Activated CD4-positive, alpha-beta memory T cell treated with anti-CD3 and anti-CD28 coated beads, Interleukin-2, amount 10 ng/mL, durations not matched to agents 7 days and 5 days (primary cell): ENCODE data around the gene MON1A. TPM values are rescaled to one million over a fixed set of nuclear protein-coding genes. Genes with fewer than 3 reads are reported as not detected.

Experiments used
- CTCF ChIA-PET: fragments of 350-600 bp; sonication (Branson Sonifier 250); formaldehyde crosslinking; loops from one replicate; lab custom pipeline; 2021; ENCODE audit warnings: antibody characterized with exemption, inconsistent platforms; lab: Charles Lee
- POLR2A ChIA-PET: fragments of 350-600 bp; sonication (Branson Sonifier 250); formaldehyde crosslinking; loops from one replicate; lab custom pipeline; 2021; ENCODE audit warnings: antibody characterized with exemption; lab: Charles Lee
- DNase-seq: peaks from one replicate; pipeline ENCODE4 v3.0.0-alpha.2; 2020
- H3K27ac Mint-ChIP-seq: one replicate; pipeline ENCODE4 v1.8.0; 2021; ENCODE audit warnings: mild to moderate bottlenecking, mixed read lengths
- H3K27me3 Mint-ChIP-seq: one replicate; pipeline ENCODE4 v1.8.0; 2021; ENCODE audit warnings: mixed read lengths
- H3K36me3 Mint-ChIP-seq: one replicate; pipeline ENCODE4 v1.8.0; 2021; ENCODE audit warnings: low read depth, mixed read lengths
- H3K4me1 Mint-ChIP-seq: one replicate; pipeline ENCODE4 v1.8.0; 2021; ENCODE audit warnings: mixed read lengths
- H3K4me3 Mint-ChIP-seq: one replicate; pipeline ENCODE4 v1.8.0; 2021; ENCODE audit warnings: mild to moderate bottlenecking, mixed read lengths
- H3K9me3 Mint-ChIP-seq: one replicate; pipeline ENCODE4 v1.8.0; 2021; ENCODE audit warnings: mixed read lengths
- total RNA-seq, 2 experiments: library from RNA; stranded (reverse); gene quantifications; one replicate each; pipeline ENCODE4 v1.2.3, GENCODE V29; 2021

MON1A gene, protein sequence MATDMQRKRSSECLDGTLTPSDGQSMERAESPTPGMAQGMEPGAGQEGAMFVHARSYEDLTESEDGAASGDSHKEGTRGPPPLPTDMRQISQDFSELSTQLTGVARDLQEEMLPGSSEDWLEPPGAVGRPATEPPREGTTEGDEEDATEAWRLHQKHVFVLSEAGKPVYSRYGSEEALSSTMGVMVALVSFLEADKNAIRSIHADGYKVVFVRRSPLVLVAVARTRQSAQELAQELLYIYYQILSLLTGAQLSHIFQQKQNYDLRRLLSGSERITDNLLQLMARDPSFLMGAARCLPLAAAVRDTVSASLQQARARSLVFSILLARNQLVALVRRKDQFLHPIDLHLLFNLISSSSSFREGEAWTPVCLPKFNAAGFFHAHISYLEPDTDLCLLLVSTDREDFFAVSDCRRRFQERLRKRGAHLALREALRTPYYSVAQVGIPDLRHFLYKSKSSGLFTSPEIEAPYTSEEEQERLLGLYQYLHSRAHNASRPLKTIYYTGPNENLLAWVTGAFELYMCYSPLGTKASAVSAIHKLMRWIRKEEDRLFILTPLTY
- 10 to 100 TPM in 1 of 2 experiments, 1 to 10 TPM in 1; 9.7 to 10.3 TPM for total RNA-seq

GRCh38 chr3:49929291-49930167, at the start of gene MON1A:
Gene MON1A, minus strand, starts transcription at chr3:49929811. Its CDS starts 16,465 bp downstream, at chr3:49913346.
- H3K4me1 Mint-ChIP-seq: peaks cover 24% of the 10 kb centered on the region
- peak; percentile 90 for DNase-seq
- H3K36me3 Mint-ChIP-seq: no peaks in the 10 kb centered on the region
- H3K27ac Mint-ChIP-seq: peak within 1 kb of the TSS; percentile 69
- H3K9me3 Mint-ChIP-seq: no peaks in the 10 kb centered on the region
- peak within 1 kb of the TSS; percentile 77 for H3K4me3 Mint-ChIP-seq
- ChIA-PET POLR2A (interaction anchor here (0.9 to 2.0 kb wide), 8 partner anchors 10 to 369 kb away, joined by 3 to 40 read pairs (median 3); partner anchors contain the start of genes INKA1 and RBM6), CTCF (interaction anchor here (1.0 to 2.5 kb wide), 3 partner anchors 11 to 24 kb away, joined by 3 to 18 read pairs (median 5); partner anchors contain the start of gene RBM6)
- H3K27me3 Mint-ChIP-seq: no peaks in the 10 kb centered on the region

DNA sequence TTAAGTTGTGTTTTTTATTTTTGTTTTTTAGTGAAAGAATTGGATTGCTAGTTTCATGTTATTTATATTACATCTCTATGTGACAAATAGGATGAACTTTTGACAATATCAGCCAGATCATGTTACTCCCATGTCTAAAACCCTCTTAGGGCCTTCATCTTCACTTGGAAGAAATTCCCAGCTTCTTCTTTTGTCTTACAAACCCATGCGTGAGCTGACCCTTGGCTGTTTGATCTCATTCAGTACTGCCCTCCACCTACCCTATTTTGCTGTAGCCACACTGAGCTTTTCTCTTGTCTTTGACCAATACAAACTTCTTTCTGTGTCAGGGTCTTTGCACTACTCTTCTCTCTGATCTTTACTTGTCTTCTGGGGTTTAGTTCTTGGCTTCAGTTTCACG, 47.3 kb upstream of the MON1A start:
- no peak for DNase-seq
- H3K27ac Mint-ChIP-seq: no peak overlapping the region
- H3K36me3 Mint-ChIP-seq: peaks cover 26% of the 10 kb centered on the region
- H3K4me3 Mint-ChIP-seq: no peak overlapping the region
- ChIA-PET CTCF (no interaction called here), POLR2A (no interaction called here)
- no peaks in the 10 kb centered on the region for H3K27me3 Mint-ChIP-seq
- no peaks in the 10 kb centered on the region for H3K9me3 Mint-ChIP-seq
- H3K4me1 Mint-ChIP-seq: peaks cover 3% of the 10 kb centered on the region

- DNase-seq: no peak
- no peaks in the 10 kb centered on the region for H3K27me3 Mint-ChIP-seq
- H3K27ac Mint-ChIP-seq: no peak overlapping the region
- peaks cover 4% of the 10 kb centered on the region for H3K4me1 Mint-ChIP-seq
- no peaks in the 10 kb centered on the region for H3K9me3 Mint-ChIP-seq
- no peak overlapping the region for H3K4me3 Mint-ChIP-seq
- CTCF ChIA-PET: no interaction called here
- POLR2A ChIA-PET: interaction anchor here (1.3 kb wide), 1 partner anchor 42 kb away, joined by 3 read pairs; no protein-coding TSS in a partner anchor
- peaks cover 26% of the 10 kb centered on the region for H3K36me3 Mint-ChIP-seq
These were observed 43.0 kb upstream of the MON1A start for GRCh38 chr3:49972656-49973055.

GRCh38 chr3:49968346-49968745, 38.7 kb upstream of the MON1A start:
- H3K9me3 Mint-ChIP-seq: no peaks in the 10 kb centered on the region
- CTCF ChIA-PET: interaction anchor here (0.8 kb wide), 1 partner anchor 92 kb away, joined by 3 read pairs; no protein-coding TSS in a partner anchor

GRCh38 chr3:49967291-49967690, 37.7 kb upstream of the MON1A start:
- no peak for DNase-seq
- H3K27me3 Mint-ChIP-seq: no peaks in the 10 kb centered on the region
- H3K36me3 Mint-ChIP-seq: peaks cover 23% of the 10 kb centered on the region
- ChIA-PET POLR2A (no interaction called here), CTCF (interaction anchor here (0.5 kb wide), 1 partner anchor 56 kb away, joined by 3 read pairs; no protein-coding TSS in a partner anchor)
- no peak overlapping the region for H3K27ac Mint-ChIP-seq
- no peak overlapping the region for H3K4me3 Mint-ChIP-seq
- H3K4me1 Mint-ChIP-seq: peaks cover 2% of the 10 kb centered on the region
- H3K9me3 Mint-ChIP-seq: no peaks in the 10 kb centered on the region

More at GRCh38 chr3:49968346-49968745, 38.7 kb upstream of the MON1A start:
- Mint-ChIP-seq H3K27me3 (no peaks in the 10 kb centered on the region), H3K36me3 (peaks cover 28% of the 10 kb centered on the region), H3K4me3 (no peak overlapping the region), H3K4me1 (peaks cover 2% of the 10 kb centered on the region), H3K27ac (no peak overlapping the region)
- POLR2A ChIA-PET: no interaction called here
- no peak for DNase-seq

DNA sequence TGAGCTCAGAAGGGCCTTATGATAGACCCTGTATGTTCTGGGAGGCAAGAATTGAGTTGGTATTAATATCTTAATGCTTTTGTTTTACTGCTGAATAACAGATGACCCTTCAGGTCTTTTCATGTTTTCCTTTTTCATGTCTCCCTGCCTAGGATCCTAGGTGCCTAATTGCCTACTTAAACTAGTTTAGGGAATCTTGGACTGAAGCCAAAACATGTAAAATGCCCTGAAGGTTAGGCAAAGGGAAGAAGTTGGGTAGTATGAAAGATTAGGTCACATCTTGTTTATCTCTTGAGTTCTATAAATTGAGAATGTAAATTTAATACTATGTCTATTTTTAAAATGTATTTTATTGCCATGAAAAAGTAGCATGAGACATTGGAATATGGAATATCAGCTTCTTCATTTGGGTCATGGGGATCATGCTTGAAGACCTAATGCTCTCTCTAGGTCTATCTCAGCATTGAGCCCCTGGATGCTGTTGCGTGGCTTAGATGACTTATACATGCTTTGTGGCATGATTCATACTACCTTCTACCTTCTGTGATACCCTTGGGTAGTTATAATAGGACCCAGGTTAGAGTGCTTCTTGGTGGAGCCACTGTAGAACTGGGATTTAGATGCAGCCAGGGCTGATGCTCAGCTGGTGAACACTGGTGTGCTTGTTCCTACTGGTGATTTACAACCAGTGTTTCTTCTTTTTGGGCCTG, 36.8 kb upstream of the MON1A start:
- DNase-seq: no peak
- Mint-ChIP-seq H3K27me3 (no peaks in the 10 kb centered on the region), H3K9me3 (no peaks in the 10 kb centered on the region), H3K36me3 (peaks cover 21% of the 10 kb centered on the region), H3K27ac (no peak overlapping the region), H3K4me3 (no peak overlapping the region), H3K4me1 (peaks cover 2% of the 10 kb centered on the region)
- POLR2A ChIA-PET: no interaction called here
- CTCF ChIA-PET: no interaction called here

DNA sequence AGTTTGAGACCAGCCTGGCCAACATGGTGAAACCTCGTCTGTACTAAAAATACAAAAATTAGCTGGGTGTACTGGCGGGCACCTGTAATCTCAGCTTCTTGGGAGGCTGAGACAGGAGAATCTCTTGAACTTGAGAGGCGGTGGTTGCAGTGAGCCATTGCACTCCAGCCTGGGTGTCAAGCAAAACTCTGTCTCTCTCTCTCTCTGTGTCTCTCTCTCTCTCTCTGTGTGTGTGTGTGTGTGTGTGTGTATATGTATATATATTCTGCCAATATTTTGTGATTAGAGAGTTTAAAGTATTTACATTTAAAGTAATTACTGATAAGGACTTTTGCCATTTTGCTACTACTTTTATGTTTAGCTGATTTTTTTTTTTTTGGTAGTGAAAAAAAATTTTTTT, 26.0 kb upstream of the MON1A start:
- H3K27ac Mint-ChIP-seq: no peak overlapping the region
- POLR2A ChIA-PET: interaction anchor here (1.9 kb wide), 1 partner anchor 15 kb away, joined by 6 read pairs; no protein-coding TSS in a partner anchor

DNA sequence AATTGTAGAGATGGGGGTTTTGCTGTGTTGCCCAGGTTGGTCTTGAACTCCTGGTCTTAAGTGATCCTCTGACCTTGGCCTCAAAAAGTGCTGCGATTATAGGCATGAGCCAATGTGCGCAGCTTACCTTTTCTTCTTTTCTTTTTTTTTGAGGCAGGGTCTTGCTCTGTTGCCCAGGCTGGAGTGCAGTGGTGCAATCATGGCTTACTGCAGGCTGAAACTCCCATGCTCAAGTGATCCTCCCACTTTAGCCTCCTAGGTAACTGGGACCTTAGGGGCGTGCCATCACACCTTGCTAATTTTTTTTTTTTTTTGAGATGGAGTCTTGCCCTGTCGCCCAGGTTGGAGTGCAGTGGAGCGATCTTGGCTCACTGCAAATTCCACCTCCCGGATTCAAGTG, 23.3 kb upstream of the MON1A start:
- Mint-ChIP-seq H3K27ac (no peak overlapping the region), H3K4me3 (no peak overlapping the region), H3K9me3 (no peaks in the 10 kb centered on the region), H3K36me3 (peaks cover 6% of the 10 kb centered on the region), H3K4me1 (peaks cover 16% of the 10 kb centered on the region), H3K27me3 (no peaks in the 10 kb centered on the region)
- no peak for DNase-seq
- ChIA-PET CTCF (no interaction called here), POLR2A (no interaction called here)

More for the DNA sequence above, 26.0 kb upstream of the MON1A start:
- Mint-ChIP-seq H3K4me3 (no peak overlapping the region), H3K4me1 (peaks cover 11% of the 10 kb centered on the region), H3K9me3 (no peaks in the 10 kb centered on the region), H3K36me3 (peaks cover 12% of the 10 kb centered on the region), H3K27me3 (no peaks in the 10 kb centered on the region)
- no peak for DNase-seq
- CTCF ChIA-PET: interaction anchor here (1.5 kb wide), 1 partner anchor 153 kb away, joined by 3 read pairs; the partner anchor contains the start of gene INKA1

DNA sequence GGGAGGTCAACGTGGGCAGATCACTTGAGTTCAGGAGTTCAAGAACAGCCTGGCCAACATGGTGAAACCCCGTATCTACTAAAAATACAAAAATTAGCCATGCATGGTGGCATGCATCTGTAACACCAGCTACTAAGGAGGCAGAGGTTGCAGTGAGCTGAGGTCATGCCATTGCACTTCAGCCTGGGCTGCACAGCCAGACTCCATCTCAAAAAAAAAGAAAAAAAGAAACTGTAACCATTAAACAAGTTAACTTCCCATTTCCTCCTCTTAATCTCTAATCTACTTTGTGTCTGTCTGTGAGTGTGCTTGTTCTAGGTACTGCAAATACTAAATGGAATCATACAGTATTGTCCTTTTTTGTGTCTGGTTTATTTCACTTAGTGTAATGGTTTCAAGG, 13.0 kb upstream of the MON1A start:
- Mint-ChIP-seq H3K27me3 (no peaks in the 10 kb centered on the region), H3K27ac (peak overlapping the region; percentile 21), H3K36me3 (peaks cover 32% of the 10 kb centered on the region), H3K4me1 (peaks cover 37% of the 10 kb centered on the region), H3K9me3 (no peaks in the 10 kb centered on the region), H3K4me3 (no peak overlapping the region)
- ChIA-PET CTCF (no interaction called here), POLR2A (interaction anchor here (1.3 kb wide), 1 partner anchor 147 kb away, joined by 3 read pairs; no protein-coding TSS in a partner anchor)
- no peak for DNase-seq

DNA sequence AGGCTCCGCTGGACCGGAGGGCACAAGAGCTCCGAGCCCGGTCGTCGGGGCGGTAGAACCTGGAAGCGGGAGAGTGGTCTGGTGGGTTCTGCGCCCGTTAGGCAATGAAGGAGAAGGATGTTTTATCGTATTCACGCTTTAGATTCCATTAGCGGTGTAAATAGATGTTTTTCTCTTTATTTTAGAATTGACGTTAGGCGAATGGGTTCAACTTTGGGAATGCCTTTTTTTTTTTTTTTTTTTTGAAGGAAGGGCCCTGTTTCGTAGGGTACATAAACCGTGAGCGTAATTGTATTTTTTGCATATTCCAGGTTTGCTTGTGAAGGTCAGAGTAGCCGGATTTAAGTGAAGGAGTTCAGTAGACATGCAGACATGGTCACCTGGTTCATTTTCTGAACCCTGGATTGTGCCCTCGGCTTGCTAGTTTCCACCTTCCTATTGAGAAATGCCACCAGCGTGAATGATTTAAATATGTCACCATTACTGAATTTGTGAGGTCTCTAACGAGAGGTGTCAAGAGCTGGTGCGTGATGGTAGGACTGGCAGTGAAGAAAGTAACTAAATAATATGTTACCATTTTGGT, 11.1 kb upstream of the MON1A start:
- Mint-ChIP-seq H3K27me3 (no peaks in the 10 kb centered on the region), H3K4me3 (peak overlapping the region; percentile 97), H3K4me1 (peaks cover 34% of the 10 kb centered on the region), H3K36me3 (peaks cover 23% of the 10 kb centered on the region), H3K27ac (peak overlapping the region; percentile 97), H3K9me3 (no peaks in the 10 kb centered on the region)
- DNase-seq: no peak
- CTCF ChIA-PET: interaction anchor here (0.7 to 2.5 kb wide), 4 partner anchors 11 to 512 kb away, joined by 3 to 18 read pairs (median 6); partner anchors contain the start of genes MON1A, NICN1 and RBM5
- POLR2A ChIA-PET: interaction anchor here (0.5 to 3.4 kb wide), 12 partner anchors 9 to 924 kb away, joined by 3 to 40 read pairs (median 4); partner anchors contain the start of genes INKA1, MON1A, RBM5 and UBA7

DNA sequence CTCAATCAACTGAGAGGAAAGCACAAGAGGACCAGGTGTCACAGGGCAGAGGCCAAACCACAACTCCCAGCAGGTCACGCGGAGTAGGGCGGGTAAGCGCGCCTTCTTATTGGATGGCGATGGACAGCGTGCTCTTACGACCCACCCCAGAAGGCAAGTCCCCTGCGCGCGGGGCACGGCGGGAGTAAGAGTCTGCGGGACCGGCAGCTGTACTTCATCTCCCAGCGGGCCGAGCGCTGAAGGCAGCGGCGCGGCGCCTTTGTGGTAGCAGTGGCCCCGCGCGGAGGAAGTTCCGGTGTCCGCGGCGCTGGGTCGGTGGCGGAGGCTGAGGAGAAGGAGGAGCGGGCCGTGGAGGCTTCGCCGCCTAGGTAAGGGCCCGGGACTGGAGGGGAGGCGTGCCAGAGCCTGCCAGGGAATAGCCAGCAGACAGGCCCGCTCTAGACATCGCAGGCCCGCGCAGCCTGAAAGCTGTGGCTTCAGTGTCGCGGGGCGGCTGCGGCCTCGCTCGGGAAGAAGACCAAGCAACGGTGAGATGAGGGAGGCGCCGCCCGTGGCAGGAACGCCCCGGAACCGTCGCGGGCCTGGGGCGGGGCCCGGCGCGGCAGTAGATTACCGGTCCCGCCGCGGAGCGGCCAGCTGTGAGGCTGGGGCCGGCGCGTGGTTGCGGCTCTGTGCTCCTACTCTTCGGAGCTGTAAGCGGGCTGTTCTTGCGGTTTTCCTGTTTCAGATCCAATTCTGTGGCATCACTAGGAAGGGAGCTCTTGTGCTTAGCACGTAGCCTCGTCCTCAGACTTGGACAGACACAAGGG, 10.5 kb upstream of the MON1A start, which contains the start of gene RBM6:
Gene RBM6 (plus strand): TSS at position 293 of the 809 bp plus-strand sequence. CDS start 22,492 bp downstream, outside the sequence.
- no peaks in the 10 kb centered on the region for H3K9me3 Mint-ChIP-seq
- DNase-seq: peak; percentile 97

More for the DNA sequence above, 10.5 kb upstream of the MON1A start, which contains the start of gene RBM6:
- ChIA-PET POLR2A (interaction anchor here (0.7 to 3.4 kb wide), 13 partner anchors 9 to 152 kb away, joined by 3 to 40 read pairs (median 5); partner anchors contain the start of genes INKA1, MON1A, RBM5 and UBA7), CTCF (interaction anchor here (0.6 to 2.5 kb wide), 6 partner anchors 10 to 511 kb away, joined by 3 to 18 read pairs (median 4); partner anchors contain the start of genes MON1A, NICN1 and RBM5)
- H3K27ac Mint-ChIP-seq: peak within 1 kb of the TSS; percentile 97
- H3K27me3 Mint-ChIP-seq: no peaks in the 10 kb centered on the region
- H3K36me3 Mint-ChIP-seq: peaks cover 20% of the 10 kb centered on the region
- H3K4me3 Mint-ChIP-seq: peak within 1 kb of the TSS; percentile 97
- H3K4me1 Mint-ChIP-seq: peaks cover 31% of the 10 kb centered on the region
